Naive thymus-derived CD4-positive, alpha-beta T cell (primary cell): Measurements from ENCODE around the gene FOXO3. TPM values are rescaled to one million over a fixed set of nuclear protein-coding genes. Genes with fewer than 3 reads are reported as not detected.
"Not testable (repeated sequence)": the region's sequence is repeated elsewhere in the genome, so short reads cannot be mapped to it uniquely, and the experiment has no call there.

Experiments used
- ATAC-seq: fragments of 150-1000 bp; cut with Tn5 transposase; 2 replicates; pipeline ENCODE4 v1.10.0; 2021; ENCODE audit warnings: mild to moderate bottlenecking, moderate library complexity
- CTCF ChIA-PET: fragments of 350-600 bp; sonication (Branson Sonifier 250); formaldehyde crosslinking; loops from one replicate; lab custom pipeline; 2021; ENCODE audit warnings: antibody characterized with exemption; lab: Charles Lee
- POLR2A ChIA-PET: fragments of 350-600 bp; sonication (Branson Sonifier 250); formaldehyde crosslinking; loops from one replicate; lab custom pipeline; 2021; ENCODE audit warnings: antibody characterized with exemption, inconsistent platforms; lab: Charles Lee
- DNase-seq, 9 donors: peaks; one replicate each; pipeline versions ENCODE4 v3.0.0 to v3.0.0-alpha.2; 2020 to 2022; ENCODE audit warnings: mixed read lengths in 1 of 9
- H3K27ac ChIP-seq: one replicate; pipeline ENCODE4 v1.7.0; 2013; ENCODE audit warnings: mild to moderate bottlenecking, low read depth, low read length, moderate library complexity
- H3K27me3 ChIP-seq, 2 donors: one replicate each; pipeline ENCODE4 v1.7.0; 2013; ENCODE audit warnings: low read length in 2 of 2, mild to moderate bottlenecking in 2 of 2, moderate library complexity in 2 of 2; ENCODE audit not compliant: control insufficient read depth in 2 of 2, insufficient read depth in 2 of 2
- H3K36me3 ChIP-seq, 3 experiments: 1 replicate in 2 of 3; 2 replicates in 1 of 3; pipeline ENCODE4 v1.7.0; 2013; ENCODE audit warnings: low read length in 3 of 3, mild to moderate bottlenecking in 3 of 3, moderate library complexity in 1 of 3; ENCODE audit not compliant: insufficient read depth in 3 of 3, control insufficient read depth in 2 of 3
- H3K4me1 ChIP-seq, 2 donors: one replicate each; pipeline ENCODE4 v1.7.0; 2013; ENCODE audit warnings: low read length in 2 of 2, mild to moderate bottlenecking in 2 of 2, moderate library complexity in 1 of 2; ENCODE audit not compliant: control insufficient read depth in 2 of 2, insufficient read depth in 2 of 2
- H3K4me3 ChIP-seq: 2 replicates; pipeline ENCODE4 v1.7.0; 2013; ENCODE audit warnings: mild to moderate bottlenecking, low read length
- H3K9me3 ChIP-seq, 3 experiments: 1 replicate in 2 of 3; 2 replicates in 1 of 3; pipeline ENCODE4 v1.7.0; 2013; ENCODE audit warnings: low read length in 3 of 3; ENCODE audit not compliant: control insufficient read depth in 2 of 3
- H3K27ac Mint-ChIP-seq, 9 donors: one replicate each; pipeline ENCODE4 v1.8.0; 2020 to 2022; ENCODE audit warnings: mixed read lengths in 9 of 9, mild to moderate bottlenecking in 8 of 9, moderate library complexity in 5 of 9, inconsistent platforms in 2 of 9
- H3K27me3 Mint-ChIP-seq, 5 donors: one replicate each; pipeline ENCODE4 v1.8.0; 2021 to 2022; ENCODE audit warnings: mixed read lengths in 5 of 5, mild to moderate bottlenecking in 1 of 5
- H3K36me3 Mint-ChIP-seq, 5 donors: one replicate each; pipeline ENCODE4 v1.8.0; 2020 to 2022; ENCODE audit warnings: mixed read lengths in 5 of 5, mild to moderate bottlenecking in 3 of 5, inconsistent platforms in 1 of 5
- H3K4me1 Mint-ChIP-seq, 7 donors: one replicate each; pipeline ENCODE4 v1.8.0; 2020 to 2022; ENCODE audit warnings: mixed read lengths in 7 of 7, mild to moderate bottlenecking in 3 of 7, inconsistent platforms in 1 of 7
- H3K4me3 Mint-ChIP-seq, 10 donors: one replicate each; pipeline ENCODE4 v1.8.0; 2020 to 2022; ENCODE audit warnings: mild to moderate bottlenecking in 10 of 10, mixed read lengths in 10 of 10, moderate library complexity in 6 of 10, inconsistent platforms in 2 of 10
- H3K9me3 Mint-ChIP-seq, 11 donors: one replicate each; pipeline ENCODE4 v1.8.0; 2020 to 2022; ENCODE audit warnings: mixed read lengths in 11 of 11, mild to moderate bottlenecking in 4 of 11, inconsistent platforms in 1 of 11, moderate library complexity in 1 of 11
- intact Hi-C, 2 donors: fragments of 100-400 bp; cut with micrococcal nuclease; formaldehyde crosslinking; loops; one replicate each; pipeline ENCODE4 v1.15.1; 2023
- polyA plus RNA-seq, 2 donors: library from polyadenylated mRNA; unstranded; fragments of 300-500 nt; fragmentation: Illumina TruSeq; gene quantifications; one replicate each; pipeline ENCODE4 v1.2.3, GENCODE V29; 2021
- total RNA-seq, 6 experiments: library from RNA in 5 of 6; stranded (reverse) in 5 of 6; gene quantifications; 1 replicate in 5 of 6; 2 replicates in 1 of 6; pipeline ENCODE4 v1.2.3 and lab custom pipeline; 2021 to 2026

Gene FOXO3
- total and polyA plus RNA-seq, 7 experiments from 2014 or later: 11.6 to 39.5 (median 20.5) TPM

- Histone ChIP-seq H3K27me3 (no peaks in the 10 kb centered on the region), H3K27ac (no peak overlapping the region), H3K36me3 (peaks cover 0 to 8% (median 0%) of the 10 kb centered on the region in 3 experiments), H3K4me3 (no peak overlapping the region), H3K4me1 (no peaks in the 10 kb centered on the region), H3K9me3 (no peaks in the 10 kb centered on the region)
- H3K4me3 Mint-ChIP-seq: no peak overlapping the region
- no peaks in the 10 kb centered on the region for H3K9me3 Mint-ChIP-seq
- H3K27me3 Mint-ChIP-seq: peaks cover 0 to 2% (median 0%) of the 10 kb centered on the region in 5 donors
- H3K4me1 Mint-ChIP-seq: peaks cover 3 to 34% (median 12%) of the 10 kb centered on the region in 7 donors
- peak overlapping the region in 1 of 9 donors; percentile 15 for H3K27ac Mint-ChIP-seq
- DNase-seq (no peak), ATAC-seq (no peak)
- peaks cover 0 to 31% (median 22%) of the 10 kb centered on the region in 5 donors for H3K36me3 Mint-ChIP-seq
- intact Hi-C loops: no loop called here
- ChIA-PET CTCF (no interaction called here), POLR2A (no interaction called here)
Observed at GRCh38 chr6:108661982-108662381, 101.3 kb downstream of the FOXO3 start.

GRCh38 chr6:108662702-108663101, 102.0 kb downstream of the FOXO3 start:
- H3K4me3 Mint-ChIP-seq: peak overlapping the region in 1 of 10 donors; percentile 8
- H3K4me1 Mint-ChIP-seq: peaks cover 3 to 40% (median 17%) of the 10 kb centered on the region in 7 donors
- DNase-seq (no peak), ATAC-seq (no peak)
- H3K4me3 ChIP-seq: no peak overlapping the region
- no peaks in the 10 kb centered on the region for H3K9me3 ChIP-seq
- no peaks in the 10 kb centered on the region for H3K9me3 Mint-ChIP-seq
- CTCF ChIA-PET: no interaction called here
- H3K27me3 ChIP-seq: no peaks in the 10 kb centered on the region
- no peak overlapping the region for H3K27ac Mint-ChIP-seq
- no peak overlapping the region for H3K27ac ChIP-seq
- peaks cover 0 to 10% (median 0%) of the 10 kb centered on the region in 3 experiments for H3K36me3 ChIP-seq
- peaks cover 0 to 37% (median 22%) of the 10 kb centered on the region in 5 donors for H3K36me3 Mint-ChIP-seq
- peaks cover 0 to 2% (median 0%) of the 10 kb centered on the region in 5 donors for H3K27me3 Mint-ChIP-seq
- intact Hi-C loops: no loop called here
- H3K4me1 ChIP-seq: no peaks in the 10 kb centered on the region
- POLR2A ChIA-PET: no interaction called here

GRCh38 chr6:108663494-108664064, 102.9 kb downstream of the FOXO3 start:
- H3K9me3 Mint-ChIP-seq, H3K27ac ChIP-seq, POLR2A ChIA-PET, H3K27me3 ChIP-seq, H3K9me3 ChIP-seq, H3K4me1 ChIP-seq, DNase-seq, H3K4me3 Mint-ChIP-seq, ATAC-seq, H3K27me3 Mint-ChIP-seq, H3K4me3 ChIP-seq, H3K27ac Mint-ChIP-seq, intact Hi-C loops, CTCF ChIA-PET: not testable (repeated sequence)
- peaks cover 0 to 17% (median 0%) of the 10 kb centered on the region in 3 experiments for H3K36me3 ChIP-seq
- H3K36me3 Mint-ChIP-seq: peaks cover 0 to 43% (median 27%) of the 10 kb centered on the region in 5 donors
- peaks cover 3 to 37% (median 24%) of the 10 kb centered on the region in 7 donors for H3K4me1 Mint-ChIP-seq

GRCh38 chr6:108665495-108666196, 104.9 kb downstream of the FOXO3 start:
- no peak overlapping the region for H3K27ac ChIP-seq
- Mint-ChIP-seq H3K27me3 (no peaks in the 10 kb centered on the region), H3K9me3 (no peaks in the 10 kb centered on the region), H3K27ac (no peak overlapping the region), H3K4me1 (peaks cover 8 to 49% (median 37%) of the 10 kb centered on the region in 7 donors), H3K36me3 (peaks cover 0 to 50% (median 28%) of the 10 kb centered on the region in 5 donors), H3K4me3 (no peak overlapping the region)
- no peaks in the 10 kb centered on the region for H3K9me3 ChIP-seq
- H3K36me3 ChIP-seq: peaks cover 0 to 17% (median 0%) of the 10 kb centered on the region in 3 experiments
- no peak for ATAC-seq
- no peaks in the 10 kb centered on the region for H3K4me1 ChIP-seq
- no peak for DNase-seq
- no peaks in the 10 kb centered on the region for H3K27me3 ChIP-seq
- no peak overlapping the region for H3K4me3 ChIP-seq
- POLR2A ChIA-PET: no interaction called here
- intact Hi-C loops: no loop called here
- CTCF ChIA-PET: no interaction called here

- POLR2A ChIA-PET: interaction anchor here (0.6 to 0.7 kb wide), 2 partner anchors 64 to 352 kb away, joined by 3 read pairs; no protein-coding TSS in a partner anchor
- ATAC-seq (no peak), DNase-seq (no peak)
- no peaks in the 10 kb centered on the region for H3K27me3 ChIP-seq
- CTCF ChIA-PET: interaction anchor here (0.6 to 0.7 kb wide), 2 partner anchors 12 to 306 kb away, joined by 3 read pairs; no protein-coding TSS in a partner anchor
- H3K4me3 Mint-ChIP-seq: no peak overlapping the region
- intact Hi-C loops: no loop called here
- H3K27me3 Mint-ChIP-seq: no peaks in the 10 kb centered on the region
- H3K4me1 ChIP-seq: no peaks in the 10 kb centered on the region
- H3K9me3 ChIP-seq: no peaks in the 10 kb centered on the region
- peaks cover 0 to 17% (median 0%) of the 10 kb centered on the region in 3 experiments for H3K36me3 ChIP-seq
- no peak overlapping the region for H3K4me3 ChIP-seq
- H3K9me3 Mint-ChIP-seq: no peaks in the 10 kb centered on the region
- peaks cover 8 to 54% (median 34%) of the 10 kb centered on the region in 7 donors for H3K4me1 Mint-ChIP-seq
- peaks cover 0 to 50% (median 28%) of the 10 kb centered on the region in 5 donors for H3K36me3 Mint-ChIP-seq
- H3K27ac ChIP-seq: no peak overlapping the region
- H3K27ac Mint-ChIP-seq: no peak overlapping the region
Observed at GRCh38 chr6:108666656-108667260, 106.0 kb downstream of the FOXO3 start.

GRCh38 chr6:108667993-108668392, 107.3 kb downstream of the FOXO3 start:
- Histone ChIP-seq H3K4me1 (no peaks in the 10 kb centered on the region), H3K27me3 (no peaks in the 10 kb centered on the region), H3K27ac (no peak overlapping the region), H3K9me3 (no peaks in the 10 kb centered on the region), H3K36me3 (peaks cover 0 to 17% (median 0%) of the 10 kb centered on the region in 3 experiments), H3K4me3 (no peak overlapping the region)
- H3K4me1 Mint-ChIP-seq: peaks cover 8 to 57% (median 39%) of the 10 kb centered on the region in 7 donors
- ATAC-seq: no peak
- no peaks in the 10 kb centered on the region for H3K9me3 Mint-ChIP-seq
- DNase-seq: no peak
- H3K27ac Mint-ChIP-seq: no peak overlapping the region
- H3K27me3 Mint-ChIP-seq: peaks cover 0 to 2% (median 0%) of the 10 kb centered on the region in 5 donors
- CTCF ChIA-PET: no interaction called here
- H3K36me3 Mint-ChIP-seq: peaks cover 0 to 43% (median 25%) of the 10 kb centered on the region in 5 donors
- POLR2A ChIA-PET: no interaction called here
- intact Hi-C loops: no loop called here
- no peak overlapping the region for H3K4me3 Mint-ChIP-seq
